ENCODE data around the gene RANGAP1.

The RANGAP1 gene

DNA sequence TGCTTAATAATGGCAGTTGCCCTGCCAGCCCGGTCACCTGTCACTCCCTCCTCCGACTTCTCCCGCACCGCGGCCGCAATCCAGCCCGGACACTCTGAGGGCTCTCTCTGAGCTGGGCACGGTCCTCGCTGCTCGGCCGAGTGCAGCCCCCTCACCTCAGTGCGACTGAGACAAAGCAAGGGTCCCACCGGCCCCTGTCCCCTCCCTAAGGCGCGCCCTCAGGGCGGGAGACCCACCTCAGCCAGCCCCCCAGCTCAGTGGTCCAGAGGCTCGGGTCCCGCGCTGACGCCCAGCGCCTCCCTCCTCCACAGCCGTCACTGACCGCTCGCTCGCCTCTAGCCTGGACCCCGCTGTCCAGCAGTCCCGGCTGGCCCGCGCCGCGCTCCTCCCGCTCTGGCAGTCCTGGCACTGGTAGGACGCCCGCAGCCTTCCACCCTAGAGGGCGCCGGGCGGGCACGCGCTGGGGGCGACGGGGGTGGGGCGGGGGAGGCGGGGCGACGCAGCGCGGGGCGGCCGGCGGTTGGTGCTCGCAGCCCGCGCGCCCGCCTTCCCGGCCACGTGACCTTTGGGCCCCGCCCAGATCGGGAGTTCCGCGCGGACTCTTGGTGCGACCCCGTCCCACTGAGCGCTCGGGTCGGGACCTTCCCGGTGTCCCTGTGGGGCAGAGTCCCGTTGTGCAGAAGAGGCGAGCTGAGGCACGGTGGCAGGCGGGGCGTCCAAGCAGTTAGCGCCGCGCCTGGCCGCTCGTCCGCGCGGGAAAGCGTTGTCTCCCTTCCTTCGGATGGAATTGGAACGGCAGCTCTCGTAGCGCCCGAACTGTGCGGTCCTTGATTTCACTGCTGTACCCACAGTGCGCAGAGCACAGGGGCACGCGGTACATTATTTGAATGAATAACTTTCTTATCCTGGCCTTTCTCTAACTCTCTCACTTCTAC lies 88.7 kb downstream of the RANGAP1 start:
- peak; percentile 69 to 71 for DNase-seq (ENCODE audit: low read depth in 2 of 2)
